GM23338 (cell line): ENCODE measurements around the gene KIT. TPM values are rescaled to one million over a fixed set of nuclear protein-coding genes. Genes with fewer than 3 reads are reported as not detected.

ENCODE experiments used
- ATAC-seq: fragments of 200-7000 bp; cut with Tn5 transposase; 3 replicates; pipeline ENCODE4 v1.9.1; 2020
- DNase-seq: peaks from one replicate; pipeline ENCODE4 v3.0.0-alpha.2; 2015; ENCODE audit warnings: low spot score
- H2AFZ ChIP-seq: fragments of 200-600 bp; sonication (generic); 2 replicates; pipeline ENCODE4 v1.8.0; 2016; ENCODE audit warnings: antibody characterized with exemption, mild to moderate bottlenecking, moderate library complexity
- H3F3A ChIP-seq: fragments of 200-600 bp; sonication (generic); replicated peaks from 2 replicates; pipeline ENCODE4 v1.8.0; 2017; ENCODE audit warnings: antibody characterized with exemption, mixed run types, low read depth
- H3K27ac ChIP-seq: fragments of 200-600 bp; sonication (generic); 2 replicates; pipeline ENCODE4 v1.6.1; 2016; ENCODE audit warnings: low read depth
- H3K27me3 ChIP-seq: fragments of 200-600 bp; sonication (generic); 2 replicates; pipeline ENCODE4 v1.8.0; 2016; ENCODE audit warnings: mild to moderate bottlenecking, mixed run types, moderate library complexity; ENCODE audit not compliant: insufficient read depth
- H3K36me3 ChIP-seq: fragments of 200-600 bp; sonication (generic); 2 replicates; pipeline ENCODE4 v1.8.0; 2016; ENCODE audit warnings: mild to moderate bottlenecking; ENCODE audit not compliant: insufficient read depth
- H3K4me1 ChIP-seq: fragments of 200-600 bp; sonication (generic); 2 replicates; pipeline ENCODE4 v1.8.0; 2016; ENCODE audit warnings: mild to moderate bottlenecking, moderate library complexity; ENCODE audit not compliant: insufficient read depth
- H3K4me2 ChIP-seq: fragments of 200-600 bp; sonication (generic); 2 replicates; pipeline ENCODE4 v1.7.1; 2017; ENCODE audit warnings: mixed run types
- H3K4me3 ChIP-seq: fragments of 200-600 bp; sonication (generic); 2 replicates; pipeline ENCODE4 v1.6.1; 2016; ENCODE audit warnings: mixed run types
- H3K79me2 ChIP-seq: fragments of 200-600 bp; sonication (generic); replicated peaks from 2 replicates; pipeline ENCODE4 v1.8.0; 2017; ENCODE audit warnings: mild to moderate bottlenecking; ENCODE audit not compliant: insufficient read depth
- H3K9me2 ChIP-seq: fragments of 200-600 bp; sonication (generic); 2 replicates; pipeline ENCODE4 v1.8.0; 2017; ENCODE audit not compliant: insufficient read depth
- H4K20me1 ChIP-seq: fragments of 200-600 bp; sonication (generic); replicated peaks from 2 replicates; pipeline ENCODE4 v1.8.0; 2017; ENCODE audit warnings: mild to moderate bottlenecking; ENCODE audit not compliant: insufficient read depth
- H3K27ac Mint-ChIP-seq: 2 replicates; pipeline ENCODE4 v1.8.0; 2020; ENCODE audit warnings: inconsistent platforms, mild to moderate bottlenecking, moderate library complexity, mixed read lengths
- H3K27me3 Mint-ChIP-seq: 3 replicates; pipeline ENCODE4 v1.8.0; 2022; ENCODE audit warnings: low read depth, mild to moderate bottlenecking, moderate library complexity, mixed read lengths, inconsistent platforms; ENCODE audit not compliant: insufficient read depth, poor library complexity
- H3K36me3 Mint-ChIP-seq: 3 replicates; pipeline ENCODE4 v1.8.0; 2021; ENCODE audit warnings: low read depth, mild to moderate bottlenecking, inconsistent platforms, moderate library complexity, mixed read lengths
- H3K4me1 Mint-ChIP-seq: 3 replicates; pipeline ENCODE4 v1.8.0; 2020; ENCODE audit warnings: mild to moderate bottlenecking, inconsistent platforms, mixed read lengths
- H3K4me3 Mint-ChIP-seq: 3 replicates; pipeline ENCODE4 v1.8.0; 2021; ENCODE audit warnings: moderate library complexity, mild to moderate bottlenecking, inconsistent platforms, mixed read lengths
- H3K9me3 Mint-ChIP-seq: 3 replicates; pipeline ENCODE4 v1.8.0; 2020; ENCODE audit warnings: moderate library complexity, mild to moderate bottlenecking, inconsistent platforms, mixed read lengths
- CREB1 ChIP-seq: fragments of 250-450 bp; sonication (Bioruptor Pico); IDR thresholded peaks from 2 replicates; pipeline ENCODE4 v1.5.0; 2020; ENCODE audit warnings: low read depth, mild to moderate bottlenecking, moderate library complexity
- ETS1 ChIP-seq: IDR thresholded peaks from 2 replicates; pipeline ENCODE4 v1.6.1; 2016; ENCODE audit warnings: antibody characterized with exemption
- EZH2 ChIP-seq: fragments of 200-600 bp; sonication (generic); IDR thresholded peaks from one replicate; pipeline ENCODE4 v1.8.0; 2017; ENCODE audit warnings: antibody characterized with exemption, mild to moderate bottlenecking, low read depth; ENCODE audit not compliant: unreplicated experiment
- EZH2phosphoT487 ChIP-seq: fragments of 200-600 bp; sonication (generic); IDR thresholded peaks from one replicate; pipeline ENCODE4 v1.8.1; 2018; ENCODE audit warnings: antibody characterized with exemption; ENCODE audit not compliant: unreplicated experiment
- JUNB ChIP-seq: IDR thresholded peaks from one replicate; pipeline ENCODE4 v1.6.1; 2016; ENCODE audit warnings: antibody characterized with exemption; ENCODE audit not compliant: unreplicated experiment
- POLR2AphosphoS5 ChIP-seq: IDR thresholded peaks from 2 replicates; pipeline ENCODE4 v1.6.1; 2016; ENCODE audit warnings: antibody characterized with exemption, low read depth
- ZNF462 ChIP-seq: fragments of 250-450 bp; sonication (Bioruptor Pico); IDR thresholded peaks from 2 replicates; pipeline ENCODE4 v1.5.0; 2020; ENCODE audit warnings: mild to moderate bottlenecking, moderate library complexity
- polyA plus RNA-seq: library from polyadenylated mRNA; unstranded; fragments of >200 nt; fragmentation: Nextera tagmentation; extraction: Ambion mirVana; gene quantifications from 2 replicates; pipeline ENCODE4 v1.2.1, GENCODE V29; 2016
- total RNA-seq: library from RNA; depleted of rRNA; stranded (reverse); fragments of >200 nt; shearing (Covaris generic); gene quantifications from 2 replicates; pipeline ENCODE4 v1.2.3, GENCODE V29; 2014

KIT gene
- total and polyA plus RNA-seq, 2 experiments from 2014 or later = 9.0 to 28.4 TPM

GRCh38 chr4:54744487-54744886, 86.7 kb downstream of the KIT start:
- Histone ChIP-seq H3K9me2 (peaks cover 8% of the 10 kb centered on the region), H3K36me3 (peaks cover 4% of the 10 kb centered on the region; the same call in 1 of the 2 replicates), H3K4me2 (no peak overlapping the region), H3K4me3 (no peak overlapping the region), H3K27ac (no peak overlapping the region), H4K20me1 (no peaks in the 10 kb centered on the region), H3F3A (no peaks in the 10 kb centered on the region), H2AFZ (no peak overlapping the region), H3K4me1 (peaks cover 19% of the 10 kb centered on the region), H3K79me2 (no peaks in the 10 kb centered on the region), H3K27me3 (no peaks in the 10 kb centered on the region)
- Mint-ChIP-seq H3K27me3 (peaks cover 2% of the 10 kb centered on the region), H3K9me3 (peaks cover 23% of the 10 kb centered on the region), H3K36me3 (peaks cover 39% of the 10 kb centered on the region), H3K4me1 (peaks cover 24% of the 10 kb centered on the region), H3K4me3 (no peak overlapping the region), H3K27ac (no peak overlapping the region)
- ATAC-seq = no peak
- no peak for DNase-seq
- TF ChIP-seq CREB1 (CRISPR knock-in tag) = no peak

- Histone ChIP-seq H4K20me1 (no peaks in the 10 kb centered on the region), H3K36me3 (peaks cover 4% of the 10 kb centered on the region; the same call in 1 of the 2 replicates), H3K4me3 (no peak overlapping the region), H2AFZ (no peak overlapping the region), H3K79me2 (no peaks in the 10 kb centered on the region), H3F3A (no peaks in the 10 kb centered on the region), H3K9me2 (peaks cover 8% of the 10 kb centered on the region), H3K4me1 (peaks cover 19% of the 10 kb centered on the region), H3K27ac (no peak overlapping the region), H3K27me3 (no peaks in the 10 kb centered on the region), H3K4me2 (no peak overlapping the region)
- Mint-ChIP-seq H3K4me3 (no peak overlapping the region), H3K4me1 (peaks cover 22% of the 10 kb centered on the region), H3K9me3 (peaks cover 23% of the 10 kb centered on the region), H3K27ac (no peak overlapping the region), H3K27me3 (peaks cover 2% of the 10 kb centered on the region), H3K36me3 (peaks cover 37% of the 10 kb centered on the region)
- DNase-seq (no peak), ATAC-seq (no peak)
- TF ChIP-seq POLR2AphosphoS5 (no peak), JUNB (no peak), ETS1 (no peak), ZNF462 (CRISPR knock-in tag) (no peak), EZH2phosphoT487 (no peak), EZH2 (no peak)
Measured at GRCh38 chr4:54745031-54745770, 87.4 kb downstream of the KIT start.
